Endodermal cell (in vitro differentiated cells): ENCODE measurements around the gene PAH. TPM values are rescaled to one million over a fixed set of nuclear protein-coding genes. Genes with fewer than 3 reads are reported as not detected.

Source experiments
- DNase-seq: peaks from one replicate; pipeline ENCODE4 v3.0.0-alpha.2; 2017
- H3K27ac ChIP-seq: 2 replicates; pipeline ENCODE4 v1.5.1; 2013; ENCODE audit warnings: mild to moderate bottlenecking, low read depth, low read length, moderate library complexity
- H3K27me3 ChIP-seq: 2 replicates; pipeline ENCODE4 v1.6.1; 2013; ENCODE audit warnings: mild to moderate bottlenecking, low read length, moderate library complexity; ENCODE audit not compliant: insufficient read depth, control insufficient read depth, poor library complexity, severe bottlenecking
- H3K36me3 ChIP-seq: 2 replicates; pipeline ENCODE4 v1.7.0; 2013; ENCODE audit warnings: mild to moderate bottlenecking, low read length, moderate library complexity; ENCODE audit not compliant: control insufficient read depth, insufficient read depth
- H3K4me1 ChIP-seq: one replicate; pipeline ENCODE4 v1.7.0; 2013; ENCODE audit warnings: low read length; ENCODE audit not compliant: control insufficient read depth, insufficient read depth
- H3K4me3 ChIP-seq: 2 replicates; pipeline ENCODE4 v1.5.1; 2013; ENCODE audit warnings: mild to moderate bottlenecking, low read length, moderate library complexity
- H3K9ac ChIP-seq: 2 replicates; pipeline ENCODE4 v1.6.1; 2013; ENCODE audit warnings: mild to moderate bottlenecking, low read length, moderate library complexity; ENCODE audit not compliant: poor library complexity, severe bottlenecking; ENCODE audit errors: extremely low read depth
- H3K9me3 ChIP-seq: 2 replicates; pipeline ENCODE4 v1.6.1; 2013; ENCODE audit warnings: mild to moderate bottlenecking, low read length, moderate library complexity; ENCODE audit not compliant: control insufficient read depth
- H3K27ac Mint-ChIP-seq: 2 replicates; pipeline ENCODE4 v1.8.0; 2020; ENCODE audit warnings: mixed read lengths
- H3K27me3 Mint-ChIP-seq: 2 replicates; pipeline ENCODE4 v1.8.0; 2021; ENCODE audit warnings: mild to moderate bottlenecking, mixed read lengths; ENCODE audit not compliant: insufficient read depth
- H3K36me3 Mint-ChIP-seq: 2 replicates; pipeline ENCODE4 v1.8.0; 2020; ENCODE audit warnings: low read depth, mixed read lengths
- H3K4me1 Mint-ChIP-seq: 2 replicates; pipeline ENCODE4 v1.8.0; 2020; ENCODE audit warnings: mixed read lengths
- H3K4me3 Mint-ChIP-seq: 2 replicates; pipeline ENCODE4 v1.8.0; 2020; ENCODE audit warnings: mild to moderate bottlenecking, moderate library complexity, mixed read lengths
- H3K9me3 Mint-ChIP-seq: 2 replicates; pipeline ENCODE4 v1.8.0; 2020; ENCODE audit warnings: mild to moderate bottlenecking, mixed read lengths
- CTCF ChIP-seq: fragments of 200-600 bp; sonication (generic); conservative IDR thresholded peaks from 2 replicates; pipeline ENCODE4 v1.5.0; 2021; ENCODE audit warnings: antibody characterized with exemption, mild to moderate bottlenecking
- WGBS, 2 experiments: methylation state at CpG; one replicate each; pipeline versions ENCODE4 v1.1.5 to v1.1.7; 2013; ENCODE audit warnings: missing lambda C conversion rate in 2 of 2, mixed read lengths in 1 of 2; ENCODE audit not compliant: insufficient coverage in 1 of 2, insufficient read length in 1 of 2; 5-methylcytosine and 5-hydroxymethylcytosine counted together
- total RNA-seq, 2 donors: library from RNA; stranded (reverse); fragmentation: NEBNext Ultra II Directional in 1 of 2; extraction: Animal tissue kit (Norgen Biotek cat#: 25700) in 1 of 2; gene quantifications; 2 replicates in 1 of 2; 3 replicates in 1 of 2; pipeline ENCODE4 v1.2.1, GENCODE V29; 2021

The PAH gene
- total RNA-seq, 2 donors from 2014 or later = 1.5 to 1.9 TPM

GRCh38 chr12:102911320-102911719, 5.7 kb downstream of the PAH start:
- Mint-ChIP-seq H3K36me3 (no peaks in the 10 kb centered on the region), H3K9me3 (no peaks in the 10 kb centered on the region), H3K4me1 (no peaks in the 10 kb centered on the region), H3K4me3 (no peak overlapping the region), H3K27ac (no peak overlapping the region), H3K27me3 (peaks cover 4% of the 10 kb centered on the region)
- DNase-seq = no peak
- WGBS, 2 experiments = 90 to 100% methylated on average over 1 to 3 of the region's 3 CpGs
- H3K4me3 ChIP-seq = no peak overlapping the region
- no peak for TF ChIP-seq CTCF
- H3K9me3 ChIP-seq = no peaks in the 10 kb centered on the region
- H3K27ac ChIP-seq = no peak overlapping the region
- peaks cover 4% of the 10 kb centered on the region for H3K27me3 ChIP-seq
- H3K9ac ChIP-seq = no peak overlapping the region
- no peaks in the 10 kb centered on the region for H3K36me3 ChIP-seq
- no peaks in the 10 kb centered on the region for H3K4me1 ChIP-seq

GRCh38 chr12:102910792-102911191, 6.3 kb downstream of the PAH start:
- no peaks in the 10 kb centered on the region for H3K9me3 ChIP-seq
- peaks cover 4% of the 10 kb centered on the region for H3K27me3 Mint-ChIP-seq
- no peak overlapping the region for H3K4me3 ChIP-seq
- H3K36me3 ChIP-seq = no peaks in the 10 kb centered on the region
- H3K4me3 Mint-ChIP-seq = no peak overlapping the region
- DNase-seq = no peak
- no peak for TF ChIP-seq CTCF
- WGBS, 2 experiments = 77 to 83% methylated on average over 1 to 4 of the region's 4 CpGs
- H3K4me1 Mint-ChIP-seq = no peaks in the 10 kb centered on the region
- H3K9me3 Mint-ChIP-seq = no peaks in the 10 kb centered on the region
- no peak overlapping the region for H3K27ac ChIP-seq
- H3K36me3 Mint-ChIP-seq = no peaks in the 10 kb centered on the region
- no peaks in the 10 kb centered on the region for H3K27me3 ChIP-seq
- no peak overlapping the region for H3K9ac ChIP-seq
- H3K27ac Mint-ChIP-seq = no peak overlapping the region
- no peaks in the 10 kb centered on the region for H3K4me1 ChIP-seq

- Histone ChIP-seq H3K27me3 (no peaks in the 10 kb centered on the region), H3K4me1 (no peaks in the 10 kb centered on the region), H3K4me3 (no peak overlapping the region), H3K36me3 (no peaks in the 10 kb centered on the region), H3K9me3 (no peaks in the 10 kb centered on the region), H3K27ac (no peak overlapping the region), H3K9ac (no peak overlapping the region)
- H3K4me1 Mint-ChIP-seq = no peaks in the 10 kb centered on the region
- 90 to 100% methylated on average over 5 to 7 of the region's 7 CpGs for WGBS, 2 experiments
- H3K27me3 Mint-ChIP-seq = peaks cover 4% of the 10 kb centered on the region
- no peaks in the 10 kb centered on the region for H3K9me3 Mint-ChIP-seq
- no peaks in the 10 kb centered on the region for H3K36me3 Mint-ChIP-seq
- no peak overlapping the region for H3K27ac Mint-ChIP-seq
- DNase-seq = no peak
- H3K4me3 Mint-ChIP-seq = no peak overlapping the region
- no peak for TF ChIP-seq CTCF
These were observed 6.9 kb downstream of the PAH start for GRCh38 chr12:102910137-102910536.
